GM18870 (cell line): ENCODE measurements around the gene CAPZB.

Experiments used
- ATAC-seq: cut with Tn5 transposase; IDR thresholded peaks from one replicate; pipeline ENCODE4 v1.9.1; 2021; ENCODE audit warnings: moderate library complexity; ENCODE audit not compliant: unreplicated experiment

CAPZB gene

DNA sequence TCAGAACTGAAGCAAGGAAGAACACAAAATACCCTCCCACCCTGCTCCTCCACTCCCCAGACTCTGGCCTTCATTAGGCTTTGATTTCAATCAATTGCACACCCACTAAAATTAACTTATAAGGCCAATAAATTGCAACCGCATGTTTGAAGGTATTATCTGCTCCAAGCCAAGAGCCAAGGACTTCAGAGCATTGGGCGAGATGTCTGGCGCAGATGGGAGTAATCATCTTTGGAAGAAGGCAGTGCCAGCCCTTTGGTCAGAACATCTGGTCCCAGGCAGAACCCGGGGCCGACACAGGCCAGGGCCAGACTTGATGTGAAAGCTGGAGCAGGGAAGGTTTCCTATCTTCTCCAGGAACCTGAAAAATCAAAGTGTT is 113.2 kb downstream of the CAPZB start:
- ATAC-seq: no peak

DNA sequence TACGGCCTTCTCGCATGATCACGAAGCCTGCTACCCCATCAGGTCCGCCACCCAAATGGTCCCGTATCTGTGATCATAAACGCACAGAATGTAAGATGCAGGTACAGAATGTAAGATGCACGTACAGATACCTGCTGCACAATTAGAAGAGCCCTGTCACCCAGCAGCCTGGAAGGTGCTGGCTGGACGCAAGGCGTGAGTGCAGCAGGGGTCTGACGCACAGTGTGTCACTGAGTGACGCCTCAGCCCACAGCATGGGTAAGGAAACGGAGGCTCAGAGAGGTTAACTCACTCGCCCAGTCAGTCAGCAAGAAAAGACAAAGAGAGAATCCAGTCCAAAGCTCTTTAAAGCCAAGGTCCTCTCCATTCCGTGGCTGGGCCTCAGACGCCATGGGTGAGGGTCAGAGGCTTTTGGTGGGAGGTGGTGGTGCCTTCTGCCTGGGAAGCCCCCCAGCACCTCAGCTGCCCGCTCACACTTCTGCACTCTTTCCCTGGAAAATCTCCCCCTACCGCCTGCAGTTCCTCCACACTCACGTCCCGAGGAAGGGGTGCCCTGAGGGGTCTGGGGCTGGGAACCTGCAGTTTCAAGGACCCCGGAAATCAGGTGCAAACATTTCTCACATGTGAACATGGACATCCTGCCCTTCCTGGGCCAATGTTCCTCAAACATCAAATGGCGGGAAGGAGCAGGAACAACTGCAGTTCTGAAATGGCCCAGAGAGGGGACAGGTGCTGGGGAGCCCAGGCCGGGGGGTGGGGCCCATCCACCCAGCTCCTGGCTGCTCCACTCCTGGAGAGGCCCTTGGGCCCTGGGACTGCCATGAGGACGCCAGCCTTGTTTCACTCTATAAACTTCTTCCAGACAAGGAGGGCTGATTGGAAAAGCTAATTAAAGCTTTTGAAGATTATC is 113.9 kb downstream of the CAPZB start:
- no peak for ATAC-seq

DNA sequence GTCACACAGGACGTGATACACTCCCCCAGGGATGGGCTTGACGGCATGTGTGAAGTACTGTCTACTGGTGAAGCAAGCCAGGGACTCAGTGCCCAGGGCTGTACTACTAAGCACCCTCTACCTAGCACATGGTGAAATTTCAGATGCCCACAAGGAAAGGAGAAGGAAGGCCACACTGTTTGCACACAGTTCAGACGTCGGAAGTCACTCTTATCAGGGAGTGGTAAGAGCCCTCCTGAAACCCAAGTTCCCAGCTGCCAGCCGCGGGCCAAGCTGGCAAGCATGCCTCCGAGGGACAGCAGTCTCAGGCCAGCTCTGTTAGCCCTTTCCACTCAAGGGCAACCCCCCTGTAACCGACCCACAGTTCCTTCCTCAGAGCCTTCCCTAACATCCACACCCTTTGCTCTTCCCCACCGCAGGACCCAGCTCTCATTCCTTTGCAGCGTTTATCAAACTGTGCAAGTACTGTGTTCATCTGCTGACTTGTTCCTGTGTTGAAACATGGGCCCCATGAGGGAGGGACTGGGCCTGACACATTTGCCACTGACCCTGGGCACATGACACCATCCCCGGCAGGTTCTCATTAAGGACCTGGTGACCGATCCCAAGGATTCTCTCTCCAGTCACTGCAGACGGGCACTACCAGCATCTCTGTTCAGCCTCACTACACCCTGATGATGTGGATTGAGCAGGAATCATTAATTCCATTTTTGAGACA is 114.7 kb downstream of the CAPZB start:
- ATAC-seq: no peak

GRCh38 chr1:19369396-19370090 is 115.8 kb downstream of the CAPZB start:
- no peak for ATAC-seq

DNA sequence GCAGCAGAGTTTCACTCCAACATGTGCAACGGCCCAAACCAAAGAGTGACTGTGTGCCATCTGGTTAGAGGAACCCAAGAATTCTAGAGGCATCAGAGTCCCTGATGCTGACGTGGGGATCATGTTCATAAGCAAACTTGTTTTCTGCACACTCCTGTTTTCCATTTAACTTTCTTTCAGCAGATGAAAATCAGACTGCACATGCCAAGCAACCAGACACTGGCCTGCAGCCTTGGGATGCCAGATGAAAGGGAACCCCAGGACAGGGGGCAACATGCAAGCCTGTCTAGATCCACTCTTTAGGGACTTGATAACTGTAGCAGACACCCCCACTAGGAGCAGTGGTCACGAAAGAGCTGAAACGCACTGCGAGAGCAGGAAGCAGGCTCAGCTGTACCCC is 116.4 kb downstream of the CAPZB start:
- ATAC-seq: no peak

DNA sequence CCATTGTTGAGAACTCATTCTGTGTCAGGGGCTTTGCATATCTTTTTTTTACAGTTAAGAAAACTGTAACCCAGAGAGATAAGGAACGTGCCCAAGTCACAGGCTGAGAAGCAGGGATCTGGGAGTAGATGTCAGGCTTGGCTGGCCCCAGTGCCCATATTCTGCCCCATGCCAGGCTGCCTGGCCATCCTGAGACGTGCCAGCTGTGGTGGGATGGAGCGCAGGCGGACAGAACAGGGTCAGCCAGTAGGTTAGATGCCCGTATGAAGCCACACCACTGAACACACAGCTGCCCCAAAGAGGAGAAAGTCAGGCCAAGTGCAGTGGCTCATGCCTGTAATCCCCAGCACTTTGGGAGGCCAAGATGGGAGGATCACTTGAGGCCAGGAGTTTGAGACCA is 117.3 kb downstream of the CAPZB start:
- no peak for ATAC-seq

- no peak for ATAC-seq
Observed at GRCh38 chr1:19367584-19368041, 117.7 kb downstream of the CAPZB start.

DNA sequence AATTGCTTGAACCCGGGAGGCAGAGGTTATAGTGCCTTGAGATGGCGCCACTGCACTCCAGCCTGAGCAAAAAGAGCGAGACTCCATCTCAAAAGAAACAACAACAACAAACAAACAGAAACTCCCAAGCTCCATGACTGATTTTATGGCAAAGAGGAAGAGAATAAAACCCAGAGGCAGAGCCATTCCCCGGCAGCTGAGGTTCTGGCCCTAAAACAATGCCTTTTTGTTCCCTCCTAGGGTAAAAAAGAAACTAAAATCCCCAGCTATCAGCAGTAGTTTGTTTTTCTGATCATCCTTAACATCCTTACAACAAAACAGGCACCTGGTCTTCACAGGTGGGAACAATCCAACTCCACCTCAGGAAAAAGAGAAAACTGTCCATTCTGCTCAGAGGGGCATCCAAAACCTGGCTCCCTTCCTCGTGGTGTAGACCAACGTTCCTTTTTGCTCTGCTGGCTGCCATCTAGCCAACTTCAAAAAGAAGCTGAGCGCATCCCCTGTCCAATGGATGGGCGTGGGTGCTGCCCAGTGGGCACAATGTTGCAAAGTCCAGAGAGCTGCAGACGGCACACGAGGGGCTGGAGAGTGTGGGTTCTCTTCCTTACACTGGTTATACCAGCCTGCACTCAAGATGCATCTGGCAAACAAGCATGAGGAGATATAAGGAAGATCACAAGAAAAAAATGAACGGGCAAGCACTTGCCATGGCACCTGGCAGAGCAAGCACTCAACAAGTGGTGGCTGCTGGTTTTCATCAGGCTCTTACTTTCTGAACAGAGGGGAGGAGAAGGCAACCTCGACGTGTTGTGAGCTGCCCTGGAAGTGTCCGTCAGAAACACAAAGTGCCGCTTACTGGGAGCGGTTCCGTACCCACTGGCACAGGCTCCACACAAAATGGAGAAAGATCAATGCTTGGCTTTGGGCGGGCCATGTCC is 118.5 kb downstream of the CAPZB start:
- ATAC-seq: no peak

DNA sequence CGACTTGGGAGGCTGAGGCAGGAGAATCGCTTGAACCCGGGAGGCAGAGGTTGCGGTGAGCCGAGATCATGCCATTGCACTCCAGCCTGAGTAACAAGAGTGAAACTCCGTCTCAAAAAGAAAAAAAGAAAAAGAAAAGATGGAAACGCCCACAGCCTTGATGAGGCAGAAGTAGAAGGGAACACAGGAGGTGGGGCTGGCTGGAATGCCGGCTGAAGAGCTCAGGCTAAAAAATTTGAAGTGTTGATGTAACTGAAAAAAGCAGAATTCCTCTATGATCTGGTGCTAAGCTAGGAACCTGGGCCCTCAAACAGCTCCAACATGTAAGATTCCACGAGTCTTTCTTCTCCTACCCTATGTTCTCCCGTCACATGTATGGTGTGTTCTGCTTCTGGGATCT is 119.6 kb downstream of the CAPZB start:
- ATAC-seq: no peak

DNA sequence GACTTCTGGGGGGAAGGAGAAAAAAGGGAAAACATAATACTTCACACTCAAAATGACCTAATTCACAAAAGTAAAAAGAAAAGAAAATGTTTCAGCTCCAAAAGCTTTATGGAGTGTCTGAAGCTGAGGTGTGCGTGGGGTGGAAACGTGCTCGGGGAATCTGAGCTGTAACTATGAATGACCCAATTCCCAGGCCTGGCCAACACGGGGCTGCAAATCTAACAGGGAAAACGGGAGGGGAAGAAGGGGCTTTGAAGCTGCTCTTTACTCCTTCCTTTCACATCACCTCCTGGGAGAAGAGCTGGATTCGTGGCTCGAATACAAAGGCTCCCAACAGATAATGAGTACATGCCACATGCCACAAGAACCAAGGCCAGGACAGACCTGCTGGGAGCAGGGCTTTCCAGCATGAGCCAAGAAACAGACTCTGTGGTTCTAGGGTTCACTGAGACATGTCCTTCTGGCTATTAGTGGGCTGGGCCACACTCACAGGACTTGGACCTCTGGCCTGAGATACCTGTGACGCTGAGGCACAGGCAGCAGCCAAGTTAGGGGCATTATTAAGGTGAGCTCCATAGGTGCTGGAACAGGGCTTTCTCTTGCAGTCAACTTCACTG is 121.7 kb downstream of the CAPZB start:
- no peak for ATAC-seq

- ATAC-seq: no peak
Observed at GRCh38 chr1:19361611-19362147, 123.7 kb downstream of the CAPZB start.

DNA sequence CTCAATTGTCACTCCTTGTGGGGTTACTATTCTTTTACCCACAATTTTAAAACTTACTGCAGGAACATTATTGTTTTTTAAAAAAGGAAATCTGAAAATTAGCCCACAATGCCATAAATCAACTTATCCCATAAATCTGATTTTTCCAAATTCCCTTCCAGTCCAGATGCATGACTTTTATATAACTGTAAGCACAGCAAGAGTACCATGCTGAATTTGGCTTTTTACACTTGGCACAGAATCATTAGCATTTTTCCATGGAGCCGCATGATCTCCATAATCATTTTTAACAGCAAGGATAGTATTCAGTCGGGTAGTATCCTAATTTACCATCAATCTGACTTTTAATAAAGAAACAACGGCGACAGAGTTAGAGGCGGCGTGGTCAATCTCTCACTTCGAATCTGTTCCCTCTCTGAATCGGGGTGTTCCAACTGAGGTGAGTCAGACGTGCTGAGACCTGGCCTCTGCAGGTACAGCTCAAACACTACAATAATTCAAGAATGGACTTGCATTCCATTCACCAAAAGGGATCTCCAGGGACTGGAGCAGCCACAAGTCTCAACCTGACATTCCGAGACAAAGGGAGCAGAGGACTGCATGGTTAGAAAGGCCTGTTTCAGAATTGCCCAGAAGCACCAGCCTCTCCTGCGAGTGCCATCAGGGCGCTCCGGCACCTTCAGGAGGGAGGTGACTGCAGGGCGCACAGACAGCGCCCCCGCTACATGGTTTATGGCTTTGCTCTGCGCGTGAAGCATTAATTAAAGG is 124.3 kb downstream of the CAPZB start:
- ATAC-seq: no peak

DNA sequence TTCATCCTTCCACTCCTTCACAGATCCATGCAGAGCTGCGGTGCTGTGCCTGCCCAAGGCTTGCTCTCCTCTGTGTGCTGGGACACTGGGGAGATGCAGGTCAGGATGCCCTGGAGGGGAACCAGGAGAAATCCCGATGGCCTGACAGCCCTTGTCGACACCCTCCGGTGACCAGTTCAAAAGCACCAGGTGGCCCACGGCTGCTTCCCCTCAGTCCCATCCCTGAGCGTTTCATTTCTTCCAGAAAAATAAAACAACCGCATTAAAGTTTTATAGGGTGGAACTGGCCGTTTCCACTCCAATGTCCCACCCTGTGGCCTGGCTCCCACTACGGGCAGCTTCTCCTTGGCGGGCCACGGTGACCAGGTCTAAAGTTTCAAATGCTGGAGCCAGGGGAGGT is 124.9 kb downstream of the CAPZB start:
- ATAC-seq: no peak

DNA sequence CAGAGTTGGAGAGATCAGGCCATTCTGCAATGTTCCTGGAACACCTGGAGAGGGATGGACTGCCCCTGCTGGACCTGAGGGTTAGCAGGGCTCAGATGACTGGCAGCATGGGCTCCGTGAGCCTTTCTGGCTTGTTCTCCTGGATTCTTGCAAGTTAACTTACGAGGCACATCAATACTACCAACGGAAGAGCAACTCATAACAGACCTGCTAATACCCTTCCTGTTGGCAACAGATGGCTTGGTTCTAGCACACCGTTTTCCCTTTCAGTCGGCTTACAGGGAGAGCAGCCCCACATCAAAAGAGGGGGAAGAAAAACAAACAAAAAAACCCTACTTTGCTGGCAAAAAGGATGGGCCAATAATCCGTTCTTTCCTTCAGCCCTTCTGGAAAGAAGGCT is 125.3 kb downstream of the CAPZB start:
- ATAC-seq: no peak

- ATAC-seq: no peak
Observed at GRCh38 chr1:19359357-19359756, 126.0 kb downstream of the CAPZB start.

- ATAC-seq: no peak
Observed at GRCh38 chr1:19358710-19359109, 126.6 kb downstream of the CAPZB start.

DNA sequence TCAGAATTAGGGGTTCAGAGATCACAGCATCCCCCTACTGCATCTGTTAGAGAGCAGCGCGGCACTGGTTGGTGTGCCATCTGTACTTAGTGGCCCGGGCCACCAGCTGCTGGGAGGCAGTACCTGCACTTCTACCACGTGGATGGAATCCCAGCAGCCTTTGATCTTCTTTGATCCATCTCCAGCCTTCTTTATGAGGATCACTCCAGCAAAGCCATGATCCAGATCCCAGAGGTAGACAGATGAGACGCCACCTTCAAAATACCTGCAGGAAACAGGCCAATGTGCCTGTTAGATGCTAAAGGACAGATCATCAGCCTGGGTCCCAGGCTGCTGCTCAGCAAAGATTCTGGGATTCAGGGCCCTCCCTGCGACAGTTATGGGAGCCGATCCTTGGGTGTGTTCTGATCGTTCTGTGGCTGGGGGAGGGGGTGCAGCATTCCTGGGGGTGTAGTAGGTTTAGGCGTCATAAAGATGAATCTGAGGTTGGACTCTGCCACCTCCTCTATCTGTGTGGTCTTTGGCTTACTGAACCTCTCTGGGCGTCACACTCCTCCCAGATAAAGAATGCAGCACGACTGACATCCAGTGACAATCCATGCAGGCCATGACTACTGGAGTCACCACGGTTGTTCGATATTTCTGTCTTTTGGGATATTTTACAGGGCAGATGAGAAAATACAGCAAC is 127.9 kb downstream of the CAPZB start:
- ATAC-seq: no peak

DNA sequence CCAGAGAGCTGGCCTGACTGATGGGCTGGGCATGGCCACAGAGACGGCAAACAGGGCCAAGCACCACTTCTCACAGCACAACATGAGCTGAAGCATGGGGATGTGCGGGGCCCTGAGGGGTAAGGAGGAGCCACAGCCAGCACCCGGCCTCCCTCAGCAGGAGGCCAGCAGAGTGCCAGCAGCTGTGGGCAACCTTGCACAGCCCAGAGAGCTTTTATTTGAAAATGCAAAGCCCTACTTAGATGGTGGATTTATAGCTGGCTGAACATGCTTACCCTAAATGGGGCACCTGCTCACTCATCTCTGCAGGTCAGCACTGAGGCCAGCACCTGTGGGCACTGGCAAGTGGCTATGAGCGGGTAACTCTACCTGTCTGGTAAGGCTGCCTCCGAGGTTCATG is 129.1 kb downstream of the CAPZB start:
- no peak for ATAC-seq
